ENCODE measurements around the gene CFAP299.

DNA sequence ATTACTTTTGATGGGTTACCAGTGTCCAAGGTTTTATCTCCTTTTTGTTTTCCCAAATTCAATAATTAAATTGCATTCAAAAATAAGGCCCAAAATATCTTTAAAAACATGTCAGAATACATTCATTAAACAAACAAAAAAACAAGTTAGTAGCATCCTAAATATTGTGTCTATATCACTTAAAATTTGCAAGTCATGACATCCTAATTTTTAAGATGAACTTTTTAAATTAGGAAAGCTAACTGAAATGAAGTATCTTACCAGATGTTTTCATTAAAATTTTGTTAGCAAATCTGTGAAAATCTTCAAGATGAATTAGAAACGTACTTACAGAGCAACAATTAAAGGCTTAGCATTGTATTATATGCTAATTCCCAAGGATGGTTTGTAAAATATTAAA, 962 bp upstream of the CFAP299 start:
- TF ChIP-seq, protein P1, sequence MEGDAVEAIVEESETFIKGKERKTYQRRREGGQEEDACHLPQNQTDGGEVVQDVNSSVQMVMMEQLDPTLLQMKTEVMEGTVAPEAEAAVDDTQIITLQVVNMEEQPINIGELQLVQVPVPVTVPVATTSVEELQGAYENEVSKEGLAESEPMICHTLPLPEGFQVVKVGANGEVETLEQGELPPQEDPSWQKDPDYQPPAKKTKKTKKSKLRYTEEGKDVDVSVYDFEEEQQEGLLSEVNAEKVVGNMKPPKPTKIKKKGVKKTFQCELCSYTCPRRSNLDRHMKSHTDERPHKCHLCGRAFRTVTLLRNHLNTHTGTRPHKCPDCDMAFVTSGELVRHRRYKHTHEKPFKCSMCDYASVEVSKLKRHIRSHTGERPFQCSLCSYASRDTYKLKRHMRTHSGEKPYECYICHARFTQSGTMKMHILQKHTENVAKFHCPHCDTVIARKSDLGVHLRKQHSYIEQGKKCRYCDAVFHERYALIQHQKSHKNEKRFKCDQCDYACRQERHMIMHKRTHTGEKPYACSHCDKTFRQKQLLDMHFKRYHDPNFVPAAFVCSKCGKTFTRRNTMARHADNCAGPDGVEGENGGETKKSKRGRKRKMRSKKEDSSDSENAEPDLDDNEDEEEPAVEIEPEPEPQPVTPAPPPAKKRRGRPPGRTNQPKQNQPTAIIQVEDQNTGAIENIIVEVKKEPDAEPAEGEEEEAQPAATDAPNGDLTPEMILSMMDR (IDR thresholded peaks at IDR 0.05 in 2 of 3, conservative IDR thresholded peaks at IDR 0.05 in 1 of 3; ENCODE audit: borderline replicate concordance in 1 of 3, insufficient read depth in 1 of 3, low read depth in 2 of 3, low read length in 2 of 3) = no peak
- TF ChIP-seq EZH2 (IDR thresholded peaks at IDR 0.05) (no peak), FOSL1 (IDR thresholded peaks at IDR 0.05; ENCODE audit: low read depth) (no peak), SIN3A (IDR thresholded peaks at IDR 0.05; ENCODE audit: low read depth) (no peak)
- TF ChIP-seq, protein P2, sequence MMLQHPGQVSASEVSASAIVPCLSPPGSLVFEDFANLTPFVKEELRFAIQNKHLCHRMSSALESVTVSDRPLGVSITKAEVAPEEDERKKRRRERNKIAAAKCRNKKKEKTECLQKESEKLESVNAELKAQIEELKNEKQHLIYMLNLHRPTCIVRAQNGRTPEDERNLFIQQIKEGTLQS (IDR thresholded peaks at IDR 0.05) = no peak

Data from HCT116 (cell line).